Activated CD4-positive, alpha-beta T cell treated with anti-CD3 and anti-CD28 coated beads, Interleukin-2, amount 10 ng/mL, durations not matched to agents 24 days and 14 days (primary cell): Measurements from ENCODE around the gene GAB2. TPM values are rescaled to one million over a fixed set of nuclear protein-coding genes. Genes with fewer than 3 reads are reported as not detected.
"Not testable (repeated sequence)": the region's sequence is repeated elsewhere in the genome, so short reads cannot be mapped to it uniquely, and the experiment has no call there.

ENCODE experiments used
- DNase-seq: peaks from one replicate; pipeline ENCODE4 v3.0.0; 2022
- H3K27ac Mint-ChIP-seq: one replicate; pipeline ENCODE4 v1.8.0; 2022; ENCODE audit warnings: mild to moderate bottlenecking, mixed read lengths
- H3K27me3 Mint-ChIP-seq: one replicate; pipeline ENCODE4 v1.8.0; 2022; ENCODE audit warnings: mixed read lengths
- H3K36me3 Mint-ChIP-seq: one replicate; pipeline ENCODE4 v1.8.0; 2022; ENCODE audit warnings: low read depth, mild to moderate bottlenecking, mixed read lengths
- H3K4me1 Mint-ChIP-seq: one replicate; pipeline ENCODE4 v1.8.0; 2021; ENCODE audit warnings: mixed read lengths
- H3K4me3 Mint-ChIP-seq: one replicate; pipeline ENCODE4 v1.8.0; 2022; ENCODE audit warnings: mild to moderate bottlenecking, moderate library complexity, mixed read lengths
- H3K9me3 Mint-ChIP-seq: one replicate; pipeline ENCODE4 v1.8.0; 2021; ENCODE audit warnings: mixed read lengths
- intact Hi-C: fragments of 100-400 bp; cut with micrococcal nuclease; formaldehyde crosslinking; loops from one replicate; pipeline ENCODE4 v1.15.1; 2023
- total RNA-seq: library from RNA; stranded (reverse); gene quantifications from 2 replicates; pipeline ENCODE4 v1.2.3, GENCODE V29; 2022

GAB2 gene, protein sequence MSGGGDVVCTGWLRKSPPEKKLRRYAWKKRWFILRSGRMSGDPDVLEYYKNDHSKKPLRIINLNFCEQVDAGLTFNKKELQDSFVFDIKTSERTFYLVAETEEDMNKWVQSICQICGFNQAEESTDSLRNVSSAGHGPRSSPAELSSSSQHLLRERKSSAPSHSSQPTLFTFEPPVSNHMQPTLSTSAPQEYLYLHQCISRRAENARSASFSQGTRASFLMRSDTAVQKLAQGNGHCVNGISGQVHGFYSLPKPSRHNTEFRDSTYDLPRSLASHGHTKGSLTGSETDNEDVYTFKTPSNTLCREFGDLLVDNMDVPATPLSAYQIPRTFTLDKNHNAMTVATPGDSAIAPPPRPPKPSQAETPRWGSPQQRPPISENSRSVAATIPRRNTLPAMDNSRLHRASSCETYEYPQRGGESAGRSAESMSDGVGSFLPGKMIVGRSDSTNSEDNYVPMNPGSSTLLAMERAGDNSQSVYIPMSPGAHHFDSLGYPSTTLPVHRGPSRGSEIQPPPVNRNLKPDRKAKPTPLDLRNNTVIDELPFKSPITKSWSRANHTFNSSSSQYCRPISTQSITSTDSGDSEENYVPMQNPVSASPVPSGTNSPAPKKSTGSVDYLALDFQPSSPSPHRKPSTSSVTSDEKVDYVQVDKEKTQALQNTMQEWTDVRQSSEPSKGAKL
- total RNA-seq, result 16.1 and 17.0 TPM in 2 replicates

DNA sequence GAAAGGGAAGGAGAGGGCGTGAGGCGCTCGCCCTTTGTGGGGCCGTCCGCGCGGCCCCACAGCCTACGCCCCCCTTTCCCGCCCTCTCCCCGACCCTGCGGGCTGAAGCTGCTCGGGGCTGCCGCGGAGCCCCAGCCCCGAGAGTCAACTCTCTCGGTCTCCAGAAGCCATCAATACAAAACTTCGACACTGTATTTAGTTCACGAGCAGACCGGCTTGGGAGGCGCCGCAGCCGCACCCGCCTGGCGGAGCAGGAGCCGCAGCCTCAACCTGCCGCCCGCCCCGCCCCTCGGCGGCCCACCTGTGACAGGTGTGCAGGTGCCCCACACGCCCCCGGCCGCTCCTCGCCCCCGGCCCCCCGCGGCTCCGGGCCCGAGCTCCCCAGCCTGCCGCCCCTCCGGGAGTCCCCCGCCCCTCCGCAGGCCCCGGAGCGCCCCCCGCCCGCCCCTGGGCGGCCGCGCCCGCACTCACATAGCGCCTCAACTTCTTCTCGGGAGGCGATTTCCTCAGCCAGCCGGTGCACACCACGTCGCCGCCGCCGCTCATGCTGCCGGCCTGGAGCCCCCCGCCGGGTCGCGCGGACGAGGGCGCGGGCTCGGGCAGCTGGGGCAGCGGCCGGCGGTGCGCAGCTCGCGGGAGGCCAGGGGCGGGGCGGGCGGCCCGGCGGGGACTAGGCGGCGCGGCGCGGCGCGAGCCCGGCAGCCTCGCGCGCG, at the start of gene GAB2:
GAB2 (minus strand) TSS at position 646 of the 713 bp plus-strand sequence; CDS start at position 546, 100 bp downstream.
- Mint-ChIP-seq H3K4me1 (peaks cover 58% of the 10 kb centered on the region), H3K4me3 (peak within 1 kb of the TSS; percentile 98), H3K9me3 (no peaks in the 10 kb centered on the region), H3K27me3 (peaks cover 11% of the 10 kb centered on the region), H3K36me3 (peaks cover 15% of the 10 kb centered on the region), H3K27ac (peak within 1 kb of the TSS; percentile 95)
- intact Hi-C loops, result loop anchor here (1.0 to 10.0 kb wide), 10 partner anchors 65 to 423 kb away; partner anchors contain the start of genes ALG8, INTS4, KCTD21 and NDUFC2
- no peak for DNase-seq

DNA sequence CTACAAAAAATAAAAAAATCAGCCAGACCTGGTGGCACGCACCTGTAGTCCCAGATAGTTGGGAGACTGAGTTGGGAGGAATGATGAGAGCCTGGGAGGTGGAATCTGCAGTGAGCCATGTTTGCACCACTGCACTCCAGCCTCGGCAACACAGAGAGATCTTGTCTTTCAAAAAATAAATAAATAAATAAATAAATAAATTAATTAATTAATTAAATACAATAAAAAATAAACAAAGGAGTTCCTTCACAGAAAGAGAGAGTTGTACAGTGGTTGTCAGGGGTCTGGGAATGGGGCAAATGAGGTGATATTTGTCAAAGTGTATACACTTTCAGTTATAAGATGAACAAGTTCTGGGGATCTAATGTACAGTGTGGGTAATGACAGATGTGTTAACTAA, 49.8 kb upstream of the GAB2 start:
- peaks cover 27% of the 10 kb centered on the region for H3K36me3 Mint-ChIP-seq
- no peak overlapping the region for H3K27ac Mint-ChIP-seq
- intact Hi-C loops, result no loop called here
- no peak overlapping the region for H3K4me3 Mint-ChIP-seq
- peaks cover 30% of the 10 kb centered on the region for H3K4me1 Mint-ChIP-seq
- no peaks in the 10 kb centered on the region for H3K27me3 Mint-ChIP-seq
- no peak for DNase-seq
- no peaks in the 10 kb centered on the region for H3K9me3 Mint-ChIP-seq

DNA sequence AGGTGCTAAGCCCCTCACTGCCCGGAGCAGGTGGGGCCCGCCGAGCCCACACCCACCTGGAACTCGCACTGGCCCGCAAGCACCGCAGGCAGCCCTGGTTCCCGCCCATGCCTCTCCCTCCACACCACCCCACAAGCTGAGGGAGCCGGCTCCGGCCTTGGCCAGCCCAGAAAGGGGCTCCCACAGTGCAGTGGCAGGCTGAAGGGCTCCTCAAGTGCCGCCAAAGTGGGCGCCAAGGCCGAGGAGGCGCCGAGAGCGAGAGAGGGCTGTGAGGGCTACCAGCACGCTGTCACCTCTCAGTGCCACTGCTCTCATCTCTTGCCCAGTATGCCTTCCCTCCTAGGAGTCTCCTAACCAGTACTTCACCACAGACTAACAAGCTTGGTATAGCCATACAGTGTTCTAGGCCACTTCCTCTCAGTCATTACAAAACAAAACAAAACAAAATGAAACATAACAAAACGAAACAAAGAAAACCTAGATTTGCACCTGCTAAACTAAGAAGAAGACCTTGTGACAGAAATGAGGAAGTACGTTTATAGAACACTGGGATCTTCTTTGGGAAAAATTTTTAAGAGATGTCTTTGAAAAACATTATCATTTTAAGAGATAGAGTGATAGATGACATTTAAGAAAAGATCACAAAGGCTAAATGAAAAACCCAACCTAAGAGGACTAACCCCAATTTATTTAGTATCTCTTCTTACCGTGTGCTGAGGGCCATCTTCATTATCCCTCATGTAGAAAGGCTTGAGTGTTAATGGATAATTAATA, 47.7 kb upstream of the GAB2 start:
- H3K4me3 Mint-ChIP-seq, result peak overlapping the region; percentile 59
- H3K36me3 Mint-ChIP-seq, result peaks cover 40% of the 10 kb centered on the region
- H3K9me3 Mint-ChIP-seq, result no peaks in the 10 kb centered on the region
- no peaks in the 10 kb centered on the region for H3K27me3 Mint-ChIP-seq
- peak overlapping the region; percentile 80 for H3K27ac Mint-ChIP-seq
- DNase-seq, result peak; percentile 88
- peaks cover 40% of the 10 kb centered on the region for H3K4me1 Mint-ChIP-seq
- intact Hi-C loops, result loop anchor here (1.0 to 2.0 kb wide), 5 partner anchors 12 to 238 kb away; no protein-coding TSS in a partner anchor

DNA sequence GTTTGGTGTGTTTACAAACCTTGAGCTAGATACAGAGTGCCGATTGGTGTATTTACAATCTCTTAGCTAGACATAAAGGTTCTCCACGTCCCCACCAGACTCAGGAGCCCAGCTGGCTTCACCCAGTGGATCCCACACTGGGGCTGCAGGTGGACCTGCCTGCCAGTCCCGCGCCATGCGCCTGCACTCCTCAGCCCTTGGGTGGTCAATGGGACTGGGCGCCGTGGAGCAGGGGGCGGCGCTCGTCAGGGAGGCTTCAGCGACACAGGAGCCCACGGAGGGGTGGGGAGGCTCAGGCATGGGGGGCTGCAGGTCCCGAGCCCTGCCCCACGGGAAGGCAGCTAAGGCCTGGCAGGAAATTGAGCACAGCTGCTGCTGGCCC, 47.2 kb upstream of the GAB2 start:
- H3K27me3 Mint-ChIP-seq, H3K9me3 Mint-ChIP-seq, H3K4me3 Mint-ChIP-seq: not testable (repeated sequence)
- peak overlapping the region; percentile 73 for H3K27ac Mint-ChIP-seq
- peak; percentile 57 for DNase-seq
- intact Hi-C loops, result loop anchor here (1.0 to 2.0 kb wide), 5 partner anchors 11 to 237 kb away; no protein-coding TSS in a partner anchor
- H3K4me1 Mint-ChIP-seq, result peaks cover 43% of the 10 kb centered on the region
- H3K36me3 Mint-ChIP-seq, result peaks cover 43% of the 10 kb centered on the region

DNA sequence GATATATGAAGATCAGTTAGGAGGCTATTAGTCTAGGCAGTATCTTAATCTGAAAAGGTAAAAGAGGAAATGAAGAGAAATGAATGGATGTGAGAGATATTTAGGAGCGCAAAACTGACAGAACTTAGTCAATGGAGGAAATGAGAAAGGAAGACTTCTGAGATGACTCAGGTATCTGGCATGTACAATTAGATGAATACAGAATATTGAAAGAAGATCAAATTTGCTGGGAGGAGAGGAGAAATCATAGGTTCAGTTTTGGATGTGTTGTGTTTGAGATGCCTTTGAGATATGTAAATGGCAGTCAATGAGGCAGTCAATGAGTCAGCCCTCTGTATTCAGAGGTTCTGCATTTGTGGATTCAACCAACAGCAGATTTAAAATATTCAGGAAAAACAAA, 42.9 kb upstream of the GAB2 start:
- H3K27ac Mint-ChIP-seq, result no peak overlapping the region
- H3K27me3 Mint-ChIP-seq, result no peaks in the 10 kb centered on the region
- H3K36me3 Mint-ChIP-seq, result peaks cover 55% of the 10 kb centered on the region
- intact Hi-C loops, result no loop called here
- no peak overlapping the region for H3K4me3 Mint-ChIP-seq
- no peak for DNase-seq
- peaks cover 34% of the 10 kb centered on the region for H3K4me1 Mint-ChIP-seq
- H3K9me3 Mint-ChIP-seq, result peaks cover 6% of the 10 kb centered on the region

DNA sequence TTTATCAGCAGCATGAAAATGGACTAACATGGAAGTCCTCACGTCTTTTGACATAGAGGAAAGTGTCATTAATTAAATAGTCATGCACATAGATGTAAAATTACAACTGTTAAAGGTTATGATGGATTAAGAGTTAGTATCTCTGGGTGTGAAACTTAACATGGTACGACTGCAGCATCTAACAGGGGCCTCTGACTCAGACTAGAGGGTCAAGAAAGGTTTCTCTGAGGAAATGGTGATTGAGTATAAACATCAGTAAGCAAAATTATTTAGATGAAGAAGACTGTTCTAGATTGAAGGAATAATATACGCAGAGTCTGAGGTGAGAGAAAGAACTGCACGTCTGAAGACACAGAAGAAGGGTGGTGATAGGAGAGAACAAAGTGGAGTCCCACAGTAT, 42.1 kb upstream of the GAB2 start:
- Mint-ChIP-seq H3K4me3 (no peak overlapping the region), H3K9me3 (peaks cover 6% of the 10 kb centered on the region), H3K4me1 (peaks cover 32% of the 10 kb centered on the region), H3K36me3 (peaks cover 57% of the 10 kb centered on the region), H3K27ac (no peak overlapping the region), H3K27me3 (no peaks in the 10 kb centered on the region)
- intact Hi-C loops, result no loop called here
- no peak for DNase-seq

DNA sequence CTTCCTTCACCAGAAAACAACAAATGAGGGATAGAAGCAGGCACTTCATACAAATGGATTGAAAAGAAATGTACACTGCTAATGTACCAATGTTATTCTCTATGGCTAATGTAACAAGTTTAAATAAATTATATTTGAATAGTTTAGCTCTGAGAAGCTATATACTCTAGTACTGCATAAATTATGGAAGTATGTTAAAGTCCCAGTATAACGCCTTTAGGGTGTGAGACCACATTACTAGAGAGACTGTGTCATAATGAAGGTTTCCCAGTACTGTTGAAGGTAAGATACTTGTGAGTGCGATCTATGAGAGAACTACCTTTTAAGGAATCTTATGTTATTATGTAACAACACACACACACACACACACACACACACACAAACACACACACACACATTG, 39.8 kb upstream of the GAB2 start:
- peaks cover 6% of the 10 kb centered on the region for H3K9me3 Mint-ChIP-seq
- no peak overlapping the region for H3K27ac Mint-ChIP-seq
- DNase-seq, result no peak
- no peak overlapping the region for H3K4me3 Mint-ChIP-seq
- peaks cover 35% of the 10 kb centered on the region for H3K4me1 Mint-ChIP-seq
- intact Hi-C loops, result no loop called here
- H3K27me3 Mint-ChIP-seq, result no peaks in the 10 kb centered on the region
- peaks cover 51% of the 10 kb centered on the region for H3K36me3 Mint-ChIP-seq

DNA sequence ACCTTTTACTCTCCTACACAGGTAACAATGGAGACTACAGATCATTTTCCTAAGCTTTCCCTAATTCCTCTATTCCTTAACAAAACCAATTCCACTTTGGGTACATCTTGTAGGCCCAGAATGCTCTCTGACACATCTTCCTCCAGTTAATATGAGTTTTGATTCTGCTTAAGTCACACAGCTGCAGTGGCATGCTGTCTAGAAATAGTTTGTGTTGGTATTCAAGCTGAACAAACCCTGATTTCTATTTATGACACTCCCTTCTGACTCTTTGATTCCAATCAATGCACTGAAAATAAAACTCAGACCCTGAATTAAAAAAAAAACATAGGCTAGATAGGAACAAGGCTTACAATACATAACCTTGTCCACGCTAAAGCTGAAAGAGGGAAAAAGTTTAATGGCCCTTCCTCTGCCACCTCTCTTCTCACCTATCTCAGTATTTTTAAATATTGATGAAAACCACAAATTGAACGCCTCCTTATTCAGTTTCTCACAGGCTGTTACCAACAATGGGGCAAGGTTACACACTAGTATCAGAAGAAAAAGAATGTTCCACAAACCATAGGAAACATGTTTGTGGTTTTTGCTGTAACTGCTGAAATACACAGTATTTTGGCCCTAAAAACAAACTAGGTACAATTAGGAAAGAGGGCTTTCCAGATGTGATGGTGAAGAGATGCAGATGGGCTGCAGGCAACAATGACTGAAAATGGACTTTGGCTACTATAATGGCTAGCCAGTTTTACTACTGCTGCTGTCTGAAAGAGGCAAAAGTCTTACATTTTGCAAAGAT, 35.7 kb upstream of the GAB2 start:
- H3K27me3 Mint-ChIP-seq, result no peaks in the 10 kb centered on the region
- H3K4me3 Mint-ChIP-seq, result peak overlapping the region; percentile 32
- DNase-seq, result peak; percentile 62
- H3K36me3 Mint-ChIP-seq, result peaks cover 30% of the 10 kb centered on the region
- peak overlapping the region; percentile 73 for H3K27ac Mint-ChIP-seq
- peaks cover 23% of the 10 kb centered on the region for H3K4me1 Mint-ChIP-seq
- intact Hi-C loops, result loop anchor here (1.0 kb wide), 1 partner anchor 12 kb away; no protein-coding TSS in a partner anchor
- no peaks in the 10 kb centered on the region for H3K9me3 Mint-ChIP-seq

DNA sequence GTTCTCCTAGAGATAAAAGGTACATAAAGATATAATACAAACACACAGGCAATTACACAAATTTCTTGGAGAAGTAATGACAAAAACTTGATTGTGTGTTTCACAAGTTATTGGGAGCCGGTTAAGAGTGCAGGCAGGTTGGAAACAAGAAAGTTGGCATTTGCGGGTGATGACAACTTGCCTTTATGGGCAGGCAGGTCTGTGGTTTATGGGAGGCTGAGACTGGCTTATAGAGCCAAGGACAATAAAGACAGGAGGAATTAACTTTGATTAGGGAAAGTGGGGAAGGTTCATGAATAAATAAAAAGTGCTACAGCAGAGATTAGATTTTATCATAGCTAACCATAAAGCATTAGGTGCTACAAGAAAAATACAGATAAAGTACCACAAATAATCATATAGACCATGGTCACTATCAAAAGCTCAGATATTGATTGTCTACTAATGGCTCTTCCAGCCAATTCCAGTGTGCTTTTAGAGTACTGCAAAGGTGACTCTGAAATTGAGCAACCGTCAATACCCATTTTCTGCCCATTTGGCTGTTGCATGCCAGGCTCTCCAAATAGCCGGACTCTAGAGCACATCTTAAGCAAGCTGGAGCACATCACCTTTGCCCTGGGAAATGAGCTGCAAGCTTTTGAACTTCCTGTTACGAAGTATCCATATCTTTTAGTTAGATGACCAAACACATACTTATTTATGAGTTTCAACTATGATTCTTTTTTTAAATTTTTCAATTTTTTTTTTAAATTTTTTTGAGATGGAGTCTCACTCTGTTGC, 33.9 kb upstream of the GAB2 start:
- Mint-ChIP-seq H3K27ac (no peak overlapping the region), H3K27me3 (no peaks in the 10 kb centered on the region), H3K36me3 (peaks cover 20% of the 10 kb centered on the region), H3K4me3 (no peak overlapping the region), H3K9me3 (no peaks in the 10 kb centered on the region), H3K4me1 (peaks cover 23% of the 10 kb centered on the region)
- no peak for DNase-seq
- intact Hi-C loops, result no loop called here

DNA sequence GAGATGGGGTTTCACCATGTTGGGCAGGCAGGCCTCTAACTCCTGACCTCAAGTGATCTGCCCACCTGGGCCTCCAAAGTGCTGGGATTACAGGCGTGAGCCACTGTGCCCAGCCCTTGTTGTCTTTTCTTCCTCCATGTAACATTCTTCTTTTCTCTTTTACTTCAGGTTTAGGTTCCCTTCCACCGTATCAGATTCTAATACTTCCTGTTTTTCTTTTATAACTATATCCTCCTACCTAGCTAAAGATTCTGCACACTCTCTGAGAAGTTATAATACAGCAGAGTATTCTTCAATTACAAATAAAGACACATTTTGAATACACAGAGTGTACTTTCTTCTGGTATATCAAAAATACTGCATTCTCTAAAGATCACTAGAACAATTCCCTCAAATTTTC, 33.2 kb upstream of the GAB2 start:
- Mint-ChIP-seq H3K4me3 (no peak overlapping the region), H3K36me3 (peaks cover 21% of the 10 kb centered on the region), H3K27me3 (no peaks in the 10 kb centered on the region), H3K27ac (no peak overlapping the region), H3K4me1 (peaks cover 23% of the 10 kb centered on the region), H3K9me3 (no peaks in the 10 kb centered on the region)
- intact Hi-C loops, result no loop called here
- DNase-seq, result no peak

DNA sequence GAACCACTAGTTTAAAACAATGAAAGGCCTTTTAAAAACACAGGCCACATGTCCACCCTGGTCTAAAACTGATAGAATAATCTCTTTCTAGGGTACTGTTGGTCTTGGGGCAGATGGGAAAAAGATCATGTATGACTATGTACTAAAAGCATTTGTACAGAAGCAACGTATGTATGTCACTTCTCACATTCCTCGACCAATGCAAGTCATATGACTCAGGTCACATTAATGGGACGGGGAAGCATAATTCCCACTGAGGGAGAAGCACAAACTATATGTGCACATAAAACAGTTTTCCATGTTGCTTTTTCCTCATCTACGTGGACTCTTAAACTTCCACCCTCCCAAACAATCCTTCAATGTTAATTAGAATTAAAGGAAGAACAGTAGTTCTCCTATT, 32.2 kb upstream of the GAB2 start:
- no peak for DNase-seq
- Mint-ChIP-seq H3K4me3 (no peak overlapping the region), H3K27ac (no peak overlapping the region), H3K9me3 (no peaks in the 10 kb centered on the region), H3K36me3 (peaks cover 15% of the 10 kb centered on the region), H3K4me1 (peaks cover 21% of the 10 kb centered on the region), H3K27me3 (no peaks in the 10 kb centered on the region)
- intact Hi-C loops, result no loop called here

DNA sequence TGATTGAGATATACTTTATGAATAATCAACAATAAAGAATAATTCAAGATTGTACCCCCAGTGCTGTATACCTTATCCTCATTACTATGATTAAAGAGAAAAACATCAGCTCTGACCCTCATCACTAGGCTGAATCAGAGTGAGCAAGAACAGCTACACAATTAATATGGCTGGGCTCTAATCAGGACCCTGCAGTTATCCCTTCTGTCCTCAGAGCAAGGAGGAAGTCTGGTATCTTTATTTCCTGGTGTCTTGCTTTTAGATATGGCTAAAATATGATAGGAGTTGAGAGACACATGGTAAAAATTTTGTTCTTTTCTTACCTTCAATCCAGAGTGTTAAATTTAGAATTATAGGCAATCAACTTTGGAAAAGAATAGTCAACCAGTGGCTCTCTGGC, 28.6 kb upstream of the GAB2 start:
- intact Hi-C loops, result no loop called here
- H3K4me3 Mint-ChIP-seq, result no peak overlapping the region
- H3K27ac Mint-ChIP-seq, result no peak overlapping the region
- H3K27me3 Mint-ChIP-seq, result no peaks in the 10 kb centered on the region
- peaks cover 15% of the 10 kb centered on the region for H3K36me3 Mint-ChIP-seq
- H3K4me1 Mint-ChIP-seq, result peaks cover 4% of the 10 kb centered on the region
- no peaks in the 10 kb centered on the region for H3K9me3 Mint-ChIP-seq
- DNase-seq, result no peak
